HG02938 (cell line): ENCODE measurements around the gene E2F1.

Experiments
- ATAC-seq: cut with Tn5 transposase; IDR thresholded peaks from one replicate; pipeline ENCODE4 v1.9.1; 2021; ENCODE audit warnings: mild to moderate bottlenecking, moderate library complexity; ENCODE audit not compliant: unreplicated experiment

Gene E2F1

GRCh38 chr20:33687993-33688937 is 2.1 kb upstream of the E2F1 start:
- ATAC-seq, result no peak

GRCh38 chr20:33687370-33687915 is 1.3 kb upstream of the E2F1 start:
- no peak for ATAC-seq

GRCh38 chr20:33686984-33687366 is 790 bp upstream of the E2F1 start:
- ATAC-seq, result no peak

GRCh38 chr20:33685328-33686099 is 671 bp downstream of the E2F1 start:
- peak; percentile 37 for ATAC-seq

GRCh38 chr20:33684533-33685327 is 1.5 kb downstream of the E2F1 start:
- ATAC-seq, result no peak

- no peak for ATAC-seq
Observed at GRCh38 chr20:33681728-33682353, 4.3 kb downstream of the E2F1 start.

GRCh38 chr20:33681288-33681687 is 4.9 kb downstream of the E2F1 start:
- ATAC-seq, result no peak

- no peak for ATAC-seq
Observed at GRCh38 chr20:33680686-33681085, 5.5 kb downstream of the E2F1 start.

GRCh38 chr20:33679758-33680485 is 6.3 kb downstream of the E2F1 start:
- peak; percentile 52 for ATAC-seq

- no peak for ATAC-seq
Observed at GRCh38 chr20:33677991-33678702, 8.0 kb downstream of the E2F1 start.

GRCh38 chr20:33676652-33677645 is 9.2 kb downstream of the E2F1 start:
- no peak for ATAC-seq

GRCh38 chr20:33676121-33676520 is 10.1 kb downstream of the E2F1 start:
- ATAC-seq, result no peak

- ATAC-seq, result no peak
Observed at GRCh38 chr20:33675136-33675959, 10.8 kb downstream of the E2F1 start.

- no peak for ATAC-seq
Observed at GRCh38 chr20:33674294-33675135, 11.7 kb downstream of the E2F1 start, which contains the start of gene NECAB3. Gene NECAB3, minus strand, starts transcription at chr20:33674428. Its CDS starts 76 bp downstream, at chr20:33674352.

GRCh38 chr20:33673410-33674293 is 12.5 kb downstream of the E2F1 start:
- no peak for ATAC-seq
